Smooth muscle cell (in vitro differentiated cells): ENCODE data around the gene SPHK2. TPM values are rescaled to one million over a fixed set of nuclear protein-coding genes. Genes with fewer than 3 reads are reported as not detected.

Experiments used
- DNase-seq: peaks from one replicate; lab custom pipeline; 2025; ENCODE audit not compliant: unreplicated experiment; lab: John Stamatoyannopoulos, UW
- H2AFZ ChIP-seq: fragments of 200-600 bp; sonication (generic); 2 replicates; pipeline ENCODE4 v1.6.0; 2016; ENCODE audit warnings: antibody characterized with exemption, low read depth, mild to moderate bottlenecking
- H3F3A ChIP-seq: fragments of 200-600 bp; sonication (generic); 2 replicates; pipeline ENCODE4 v1.6.0; 2017; ENCODE audit warnings: antibody characterized with exemption, low read depth
- H3K27ac ChIP-seq: fragments of 200-600 bp; sonication (generic); 2 replicates; pipeline ENCODE4 v1.5.1; 2016; ENCODE audit warnings: low read depth, mild to moderate bottlenecking
- H3K27me3 ChIP-seq: fragments of 200-600 bp; sonication (generic); 2 replicates; pipeline ENCODE4 v1.6.1; 2016; ENCODE audit warnings: low read depth, mild to moderate bottlenecking
- H3K36me3 ChIP-seq: fragments of 200-600 bp; sonication (generic); 2 replicates; pipeline ENCODE4 v1.5.1; 2016; ENCODE audit warnings: low read depth
- H3K4me1 ChIP-seq: fragments of 200-600 bp; sonication (generic); 2 replicates; pipeline ENCODE4 v1.5.1; 2016; ENCODE audit warnings: low read depth
- H3K4me2 ChIP-seq: fragments of 200-600 bp; sonication (generic); 2 replicates; pipeline ENCODE4 v1.6.0; 2016; ENCODE audit warnings: mild to moderate bottlenecking
- H3K4me3 ChIP-seq: fragments of 200-600 bp; sonication (generic); 2 replicates; pipeline ENCODE4 v1.5.1; 2016; ENCODE audit warnings: mild to moderate bottlenecking
- H3K79me2 ChIP-seq: fragments of 200-600 bp; sonication (generic); 2 replicates; pipeline ENCODE4 v1.6.0; 2016; ENCODE audit warnings: low read depth, mild to moderate bottlenecking
- H3K9ac ChIP-seq: fragments of 200-600 bp; sonication (generic); 2 replicates; pipeline ENCODE4 v1.6.0; 2016; ENCODE audit warnings: low read depth
- H3K9me3 ChIP-seq: fragments of 200-600 bp; sonication (generic); replicated peaks from 2 replicates; pipeline ENCODE4 v1.5.1; 2016; ENCODE audit warnings: low read depth
- H4K20me1 ChIP-seq: fragments of 200-600 bp; sonication (generic); 2 replicates; pipeline ENCODE4 v1.6.0; 2016; ENCODE audit warnings: low read depth
- CTCF ChIP-seq: fragments of 200-600 bp; sonication (generic); IDR thresholded peaks from 2 replicates; pipeline ENCODE4 v1.5.1; 2017; ENCODE audit warnings: borderline replicate concordance, mild to moderate bottlenecking, antibody characterized with exemption; ENCODE audit not compliant: insufficient read depth, poor library complexity, severe bottlenecking
- WGBS: methylation state at CpG from one replicate; pipeline ENCODE4 v1.1.7; 2016; ENCODE audit warnings: low lambda C conversion rate; 5-methylcytosine and 5-hydroxymethylcytosine counted together
- polyA plus RNA-seq: library from polyadenylated mRNA; unstranded; fragments of >200 nt; fragmentation: Nextera tagmentation; extraction: Ambion mirVana; gene quantifications from 2 replicates; pipeline ENCODE4 v1.2.1, GENCODE V29; 2016
- total RNA-seq: library from RNA; depleted of rRNA; stranded (reverse); fragments of >200 nt; gene quantifications from 2 replicates; pipeline ENCODE4 v1.2.3, GENCODE V29; 2014

Gene SPHK2
- total and polyA plus RNA-seq, 2 experiments from 2014 or later = 8.2 to 9.3 TPM

GRCh38 chr19:48672994-48673393, 53.7 kb downstream of the SPHK2 start, which contains the start of gene NTN5:
TSS of gene NTN5 (minus strand) at chr19:48673017. CDS start at chr19:48670986, 2,031 bp downstream.
- 86% methylated on average over 21 of the region's 25 CpGs for WGBS
- Histone ChIP-seq H4K20me1 (no peaks in the 10 kb centered on the region), H3F3A (no peaks in the 10 kb centered on the region), H3K36me3 (no peaks in the 10 kb centered on the region), H3K9ac (no peak within 1 kb of the TSS), H3K27ac (no peak within 1 kb of the TSS), H3K79me2 (no peaks in the 10 kb centered on the region), H3K9me3 (no peaks in the 10 kb centered on the region), H3K27me3 (no peaks in the 10 kb centered on the region), H2AFZ (no peak within 1 kb of the TSS), H3K4me1 (peaks cover 7% of the 10 kb centered on the region), H3K4me2 (no peak within 1 kb of the TSS), H3K4me3 (no peak within 1 kb of the TSS)
- TF ChIP-seq CTCF = no peak
- no peak for DNase-seq

DNA sequence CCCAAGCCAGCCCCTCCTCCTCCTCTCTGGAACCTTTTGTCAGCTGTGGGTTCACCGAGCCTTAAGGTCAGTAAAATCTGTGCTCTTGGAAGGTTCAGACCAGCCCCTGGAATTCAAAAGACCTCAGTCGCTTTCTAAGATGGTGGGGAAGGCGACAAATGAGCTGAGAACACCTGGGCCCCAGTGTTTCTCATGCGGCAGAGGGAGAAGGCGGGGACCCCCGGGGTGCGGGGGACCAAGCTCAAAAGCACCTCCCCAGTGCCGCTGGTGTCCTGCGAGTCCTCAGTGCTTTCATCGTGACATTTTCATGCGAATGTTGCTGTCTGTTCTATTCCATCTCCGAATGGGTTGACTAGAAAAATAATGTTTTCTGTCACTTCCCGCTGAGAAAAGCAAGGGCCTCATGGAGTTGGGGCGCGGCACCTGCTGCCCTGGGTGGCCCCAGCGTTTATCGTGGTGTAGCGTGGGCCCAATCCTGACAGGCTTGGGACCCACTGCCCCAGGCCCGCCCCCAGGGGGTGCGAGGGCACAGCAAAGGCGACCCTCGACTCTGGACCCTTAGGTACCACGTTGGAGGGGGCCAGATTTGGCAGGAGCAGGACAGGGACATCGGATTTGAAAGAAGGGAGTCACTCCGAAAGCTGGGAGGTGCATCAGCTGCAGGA, 54.3 kb downstream of the SPHK2 start:
- H3F3A ChIP-seq = no peaks in the 10 kb centered on the region

DNA sequence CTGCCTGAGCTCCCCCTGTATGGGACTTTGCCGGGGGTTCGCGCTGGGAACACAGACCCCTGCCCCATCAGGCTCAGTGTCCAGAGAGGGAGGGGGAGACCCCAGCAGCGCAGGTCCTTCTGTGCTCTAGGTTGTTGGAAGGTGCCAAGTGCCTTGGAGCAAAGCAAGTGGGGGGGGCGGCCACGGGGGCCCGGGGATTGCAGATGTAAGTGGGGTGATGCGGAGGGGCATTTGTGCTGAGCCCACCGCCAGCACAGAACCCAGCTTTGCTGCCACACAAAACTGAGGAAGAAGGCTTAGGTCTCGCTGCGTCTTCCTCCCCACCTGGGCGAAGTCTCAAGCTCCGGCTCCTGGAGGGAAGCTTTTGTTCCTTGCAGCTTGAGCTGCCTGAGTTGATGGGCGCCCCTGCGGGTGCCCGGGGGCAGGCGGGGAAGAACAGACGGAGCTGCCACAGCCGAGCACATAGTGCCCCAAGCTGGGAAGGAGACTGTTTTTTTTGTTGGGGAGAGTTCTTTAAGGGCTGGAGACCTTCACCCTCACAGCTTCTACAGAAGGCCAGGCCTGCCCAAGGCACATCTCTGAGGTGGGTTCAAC, 55.0 kb downstream of the SPHK2 start:
- Histone ChIP-seq H3K27me3 (no peaks in the 10 kb centered on the region), H3K27ac (no peak overlapping the region), H3K4me3 (no peak overlapping the region), H3K4me1 (peaks cover 7% of the 10 kb centered on the region), H4K20me1 (no peaks in the 10 kb centered on the region), H3K36me3 (no peaks in the 10 kb centered on the region), H3K9me3 (no peaks in the 10 kb centered on the region), H3F3A (no peaks in the 10 kb centered on the region), H2AFZ (no peak overlapping the region), H3K79me2 (no peaks in the 10 kb centered on the region), H3K9ac (no peak overlapping the region), H3K4me2 (no peak overlapping the region)
- TF ChIP-seq CTCF = no peak
- 86% methylated on average over 15 of the region's 19 CpGs for WGBS
- DNase-seq = no peak

More for the DNA sequence above, 54.3 kb downstream of the SPHK2 start:
- Histone ChIP-seq H3K27ac (no peak overlapping the region), H3K27me3 (no peaks in the 10 kb centered on the region), H3K9ac (no peak overlapping the region), H3K4me2 (no peak overlapping the region), H3K4me1 (peaks cover 7% of the 10 kb centered on the region), H3K4me3 (no peak overlapping the region), H2AFZ (no peak overlapping the region), H3K9me3 (no peaks in the 10 kb centered on the region), H3K36me3 (no peaks in the 10 kb centered on the region), H3K79me2 (no peaks in the 10 kb centered on the region), H4K20me1 (no peaks in the 10 kb centered on the region)
- TF ChIP-seq CTCF = no peak
- DNase-seq = no peak
- 78% methylated on average over 25 of the region's 25 CpGs for WGBS
